NCI-H524 treated with DMSO at 0.1 percent for 48 hours (cell line): Measurements from ENCODE around the gene PRAC1.

Experiments used
- DNase-seq: peaks from one replicate; lab custom pipeline; 2025; lab: John Stamatoyannopoulos, UW

PRAC1 gene

DNA sequence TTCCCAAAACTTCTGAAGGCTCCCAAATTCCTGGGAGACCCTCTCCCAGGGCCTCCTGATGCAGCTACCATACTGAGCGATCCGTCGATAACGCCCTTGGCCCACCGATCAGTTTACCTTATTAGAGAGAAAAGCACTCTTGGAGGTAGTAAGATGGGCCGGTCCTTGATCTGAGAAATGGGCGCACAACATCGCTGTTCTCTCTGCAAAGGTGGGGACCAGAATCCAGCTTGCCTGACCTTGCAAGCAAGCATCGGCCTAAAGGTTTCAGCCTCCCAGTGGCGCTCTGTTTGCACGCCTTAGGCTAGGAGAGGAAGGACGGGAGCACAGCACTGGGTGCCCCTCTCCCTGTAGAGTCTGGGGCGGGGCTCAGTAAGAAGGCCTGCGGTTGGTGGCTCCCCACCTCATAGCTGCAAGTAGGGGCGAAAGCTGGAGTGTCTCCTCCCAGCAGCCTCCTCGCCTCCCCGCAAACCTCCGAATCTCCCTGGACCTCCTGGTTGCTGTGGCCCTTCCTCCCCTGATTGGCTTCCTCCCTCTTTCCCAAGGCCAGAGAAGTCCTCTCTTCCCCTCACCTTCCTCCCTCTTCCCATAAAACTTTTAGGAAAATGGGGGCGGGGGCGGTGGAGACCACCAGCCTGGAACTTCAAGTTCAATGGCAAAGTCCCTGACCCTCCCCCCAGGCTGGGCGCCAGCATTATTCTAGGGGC, at the start of gene PRAC1:
TSS of gene PRAC1 (minus strand) at position 318 of the 707 bp plus-strand sequence. CDS start at position 192, 126 bp downstream.
- DNase-seq, result no peak

DNA sequence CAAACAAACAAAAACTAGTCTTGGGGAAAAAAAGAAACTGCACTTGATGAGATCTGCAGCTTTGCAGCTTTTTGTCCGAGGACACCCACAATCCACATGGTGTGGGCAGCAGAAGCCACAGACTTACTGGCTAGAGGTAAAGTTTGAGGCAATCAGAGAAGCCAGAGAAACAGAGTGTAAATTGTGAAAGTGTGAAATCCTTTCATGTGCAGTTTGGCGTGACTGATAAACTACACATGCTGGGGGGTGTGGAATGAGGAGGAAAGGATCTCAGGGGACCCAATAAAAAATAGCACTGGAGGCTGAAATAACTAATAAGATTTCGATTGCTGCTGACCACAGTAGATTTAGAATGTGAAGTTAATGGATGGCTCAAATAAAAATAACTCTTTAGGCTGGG, 48.6 kb upstream of the PRAC1 start:
- no peak for DNase-seq

DNA sequence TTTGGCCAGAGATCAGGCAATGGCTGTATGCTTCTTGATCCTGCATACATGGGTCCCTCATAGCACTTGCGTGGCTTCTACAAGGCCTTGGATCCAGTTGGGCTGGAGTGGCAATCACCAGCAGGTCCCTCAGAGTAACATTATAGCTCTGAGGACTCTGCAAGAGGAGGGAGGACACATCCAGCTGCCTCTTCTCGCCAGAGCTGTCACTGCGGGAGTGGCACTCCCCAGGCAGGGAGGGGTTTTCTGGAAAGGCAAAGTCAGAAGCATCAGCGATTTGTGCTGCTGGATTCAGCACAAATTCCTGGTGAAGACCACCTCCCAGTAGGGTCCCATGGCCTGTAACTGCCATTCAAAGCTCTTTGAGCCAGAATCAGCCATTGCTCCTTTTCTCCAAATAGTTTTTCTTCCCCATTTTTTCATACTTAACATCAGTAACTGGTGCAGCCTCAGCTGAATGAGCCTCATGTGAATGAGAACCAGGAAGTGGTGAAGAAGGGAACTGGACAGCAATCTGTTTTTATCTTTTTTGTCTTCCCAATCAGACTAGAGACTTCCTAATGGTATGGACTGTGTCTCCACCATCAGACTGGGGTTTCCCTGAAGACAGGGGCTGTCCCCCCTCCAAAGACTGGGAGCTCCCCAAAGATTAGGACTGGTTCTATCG, 46.8 kb upstream of the PRAC1 start:
- no peak for DNase-seq

- no peak for DNase-seq
Observed at GRCh38 chr17:48767263-48767774, 45.0 kb upstream of the PRAC1 start.

DNA sequence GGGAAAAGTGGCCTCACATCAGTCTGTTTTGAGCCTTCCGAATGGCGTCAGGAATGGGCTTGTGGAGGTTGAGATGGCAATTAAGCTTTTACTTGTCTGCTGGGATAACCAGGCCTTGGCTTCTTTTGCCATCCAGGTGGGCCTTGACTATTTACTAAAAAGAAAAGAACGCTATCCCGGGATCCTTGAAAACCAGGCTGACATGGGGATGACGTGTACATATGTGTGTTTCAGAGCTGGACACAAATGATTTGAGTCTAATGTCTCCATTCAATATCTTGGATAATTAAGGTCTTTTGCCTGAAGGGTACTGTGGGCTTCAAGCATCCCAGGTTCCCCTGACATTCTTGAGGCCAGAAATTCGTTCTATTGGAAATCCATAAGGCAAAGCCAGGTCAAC, 38.8 kb upstream of the PRAC1 start:
- no peak for DNase-seq

DNA sequence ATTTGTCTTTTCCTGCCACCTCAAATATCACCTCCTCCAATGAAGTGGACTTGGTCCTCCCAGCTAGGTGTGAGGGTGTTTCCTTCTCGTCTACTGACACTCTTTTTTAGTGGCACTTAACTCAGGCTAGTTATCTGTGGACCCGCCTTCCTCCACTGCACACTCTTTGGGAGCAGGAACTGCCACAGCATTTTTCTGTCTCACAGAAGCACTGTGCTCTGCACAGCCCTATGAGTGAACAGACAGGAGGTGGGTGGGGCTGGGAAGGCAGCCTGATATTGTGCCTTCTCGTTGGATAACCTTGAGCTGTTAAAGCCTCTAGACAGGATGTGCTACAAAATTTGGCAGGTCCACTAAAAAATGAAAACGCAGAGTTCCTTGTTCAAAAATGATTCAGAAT, 38.1 kb upstream of the PRAC1 start:
- DNase-seq, result no peak

DNA sequence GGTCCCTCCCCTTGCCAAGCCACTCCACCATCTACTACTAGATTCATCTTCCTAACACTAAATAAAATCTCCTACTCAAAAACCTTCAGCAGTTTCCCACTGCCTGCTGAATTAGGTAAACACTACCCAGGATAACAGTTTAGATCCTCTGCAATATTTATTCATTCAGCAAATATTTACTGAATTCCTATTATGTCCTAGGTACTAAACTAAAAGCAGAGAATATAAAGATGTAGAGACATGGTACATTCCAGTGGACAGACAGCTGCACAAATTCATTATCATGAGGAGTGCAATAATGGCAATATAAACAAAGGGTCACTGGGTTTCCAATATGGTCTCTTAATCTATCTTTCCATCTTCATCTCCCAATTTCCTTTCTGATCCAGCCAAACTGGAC, 37.0 kb upstream of the PRAC1 start:
- no peak for DNase-seq

DNA sequence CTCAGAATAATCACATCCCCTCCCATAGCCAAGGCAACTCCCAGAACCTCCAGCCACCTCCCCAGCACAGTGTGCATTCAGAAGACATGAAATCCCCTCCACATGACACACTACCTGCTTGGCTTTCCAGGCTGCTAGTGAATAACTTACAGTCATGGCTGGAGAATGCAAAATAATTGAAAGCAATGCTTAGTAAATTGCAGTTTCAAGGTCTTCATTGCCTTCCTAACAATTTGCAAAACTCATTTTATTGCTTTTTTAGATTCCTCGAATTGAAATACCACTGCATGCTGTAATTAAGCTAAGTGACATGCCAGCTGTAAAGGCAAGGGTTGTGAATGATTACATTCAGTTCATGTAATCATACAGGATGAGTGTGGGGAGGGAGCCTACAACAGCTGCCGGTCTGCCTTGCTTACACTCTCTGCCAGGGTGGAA, 35.2 kb upstream of the PRAC1 start:
- no peak for DNase-seq

- DNase-seq, result no peak
Observed at GRCh38 chr17:48756830-48757251, 34.5 kb upstream of the PRAC1 start.

DNA sequence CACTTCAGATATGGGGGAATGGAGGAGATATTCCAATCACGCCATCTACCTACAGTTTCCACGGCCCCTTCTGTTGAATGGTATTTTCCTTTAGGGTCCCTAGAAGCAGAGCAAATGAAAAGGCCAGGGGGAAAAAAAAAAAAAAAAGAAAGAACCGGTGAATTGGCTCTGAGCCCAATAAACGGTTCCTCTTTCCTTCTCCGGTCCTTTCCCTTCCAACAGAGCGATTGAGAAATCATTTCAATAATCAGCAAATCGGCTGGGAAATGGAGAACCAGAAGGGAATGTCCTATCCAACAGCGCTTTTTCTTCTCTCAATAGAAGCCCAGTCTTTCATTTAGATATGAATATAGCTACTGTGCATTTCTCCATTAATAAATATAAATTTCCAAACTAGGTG, 33.0 kb upstream of the PRAC1 start:
- no peak for DNase-seq

DNA sequence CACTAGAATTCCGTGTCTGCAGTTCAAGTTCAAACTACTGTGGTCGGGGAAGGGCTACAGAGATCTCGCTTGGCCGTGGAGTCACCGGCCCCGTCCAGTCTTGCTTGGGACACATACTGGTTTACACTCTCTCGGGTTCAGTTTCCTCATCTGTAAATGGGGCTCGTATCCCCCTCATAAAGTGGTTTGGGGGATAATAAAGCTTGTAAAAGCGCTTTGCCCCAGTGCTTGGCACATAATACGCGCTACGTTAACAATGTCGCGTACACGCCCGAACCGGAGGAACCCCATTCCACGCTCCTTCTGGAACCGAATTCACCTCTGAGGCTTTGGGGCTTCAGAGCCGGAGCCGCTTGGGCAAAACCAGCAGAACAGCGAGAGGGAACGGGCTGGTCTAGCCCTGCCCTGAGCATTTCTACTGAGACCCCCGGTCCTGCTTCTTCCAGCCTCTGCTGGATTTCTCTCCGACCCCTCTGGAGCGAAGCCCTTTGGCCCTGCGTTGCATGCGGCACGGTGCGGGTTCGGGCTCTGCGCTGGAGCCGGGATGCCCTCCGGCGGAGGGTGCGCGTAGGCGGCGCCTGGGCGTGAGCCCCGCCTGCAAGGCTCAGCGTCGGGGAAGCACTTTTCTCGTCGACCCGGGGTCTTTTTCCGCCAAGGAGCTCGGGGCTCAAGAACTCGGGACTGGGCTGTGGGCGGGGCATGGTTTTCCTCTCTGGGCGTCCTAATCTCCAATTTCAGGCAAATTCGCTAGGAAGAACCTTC, 32.4 kb upstream of the PRAC1 start:
- DNase-seq, result no peak

DNA sequence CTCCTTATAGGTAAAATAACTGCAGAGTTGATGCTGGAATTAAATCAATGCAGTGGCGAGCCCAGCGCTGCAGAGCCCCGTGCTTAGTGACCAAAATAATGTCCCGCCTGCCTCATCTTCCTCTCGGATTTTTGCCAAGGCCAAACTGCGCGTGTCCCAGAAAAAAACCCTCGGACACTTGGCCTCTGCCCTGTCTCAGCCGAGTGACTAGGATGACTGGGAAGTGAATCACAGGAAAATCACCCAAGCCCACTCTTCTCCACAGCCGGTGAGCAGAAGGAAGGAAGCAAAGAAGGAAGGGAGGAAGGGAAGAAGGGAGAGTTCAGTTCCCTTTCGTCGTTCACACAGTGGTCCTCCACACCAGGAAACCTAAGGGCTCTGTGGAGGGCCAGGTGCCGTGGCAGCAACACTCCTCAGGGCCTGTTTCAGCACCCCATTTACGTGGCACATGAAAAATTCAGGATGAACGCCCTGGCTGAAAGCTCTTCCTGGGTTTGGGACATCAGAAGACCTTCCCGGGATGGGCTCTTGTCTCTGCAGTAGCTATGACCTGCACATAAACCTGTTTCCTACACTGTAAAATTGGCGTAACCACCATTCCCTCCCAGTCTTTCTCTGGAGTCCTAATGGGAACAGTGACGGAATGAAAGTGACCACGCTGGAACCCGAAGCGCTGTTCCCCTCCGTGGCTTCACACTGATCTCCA, 31.6 kb upstream of the PRAC1 start:
- DNase-seq, result no peak

- DNase-seq, result no peak
Observed at GRCh38 chr17:48752399-48753288, 30.3 kb upstream of the PRAC1 start.

DNA sequence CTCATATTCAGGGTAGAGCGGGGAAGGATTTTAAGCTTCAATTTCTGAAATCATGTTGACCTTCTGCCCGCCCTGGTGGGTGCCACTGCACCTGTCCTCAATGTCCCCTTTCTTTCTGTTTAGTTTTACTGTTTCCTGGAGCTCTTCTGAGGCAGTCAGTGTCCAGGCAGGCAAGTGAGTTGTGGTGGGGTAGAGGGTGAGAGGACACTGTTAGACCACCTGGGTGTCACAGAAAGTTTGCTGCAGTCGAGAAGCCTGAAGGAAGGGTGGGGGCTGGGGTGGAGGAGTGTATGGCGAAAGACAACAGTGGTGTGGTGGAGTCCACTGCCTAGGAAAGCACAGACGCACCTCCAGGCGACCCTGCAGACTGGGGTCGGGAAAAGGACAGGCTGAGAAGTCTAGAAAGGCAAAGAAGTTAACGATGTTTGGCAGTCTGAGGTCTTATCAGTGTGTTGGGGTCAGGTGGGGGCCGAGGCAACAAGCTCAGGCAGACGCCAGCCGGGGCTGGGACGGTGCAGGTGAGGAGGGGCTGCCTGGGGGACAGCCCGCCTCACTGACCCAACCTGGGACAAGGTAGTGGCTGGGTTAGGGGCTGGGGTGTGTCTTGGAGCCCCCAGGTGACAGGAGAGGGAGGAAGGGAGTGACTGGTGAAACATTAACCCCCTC, 29.5 kb upstream of the PRAC1 start:
- DNase-seq, result no peak

- DNase-seq, result no peak
Observed at GRCh38 chr17:48751172-48751571, 28.9 kb upstream of the PRAC1 start.

GRCh38 chr17:48749621-48750553, 27.6 kb upstream of the PRAC1 start:
- no peak for DNase-seq

DNA sequence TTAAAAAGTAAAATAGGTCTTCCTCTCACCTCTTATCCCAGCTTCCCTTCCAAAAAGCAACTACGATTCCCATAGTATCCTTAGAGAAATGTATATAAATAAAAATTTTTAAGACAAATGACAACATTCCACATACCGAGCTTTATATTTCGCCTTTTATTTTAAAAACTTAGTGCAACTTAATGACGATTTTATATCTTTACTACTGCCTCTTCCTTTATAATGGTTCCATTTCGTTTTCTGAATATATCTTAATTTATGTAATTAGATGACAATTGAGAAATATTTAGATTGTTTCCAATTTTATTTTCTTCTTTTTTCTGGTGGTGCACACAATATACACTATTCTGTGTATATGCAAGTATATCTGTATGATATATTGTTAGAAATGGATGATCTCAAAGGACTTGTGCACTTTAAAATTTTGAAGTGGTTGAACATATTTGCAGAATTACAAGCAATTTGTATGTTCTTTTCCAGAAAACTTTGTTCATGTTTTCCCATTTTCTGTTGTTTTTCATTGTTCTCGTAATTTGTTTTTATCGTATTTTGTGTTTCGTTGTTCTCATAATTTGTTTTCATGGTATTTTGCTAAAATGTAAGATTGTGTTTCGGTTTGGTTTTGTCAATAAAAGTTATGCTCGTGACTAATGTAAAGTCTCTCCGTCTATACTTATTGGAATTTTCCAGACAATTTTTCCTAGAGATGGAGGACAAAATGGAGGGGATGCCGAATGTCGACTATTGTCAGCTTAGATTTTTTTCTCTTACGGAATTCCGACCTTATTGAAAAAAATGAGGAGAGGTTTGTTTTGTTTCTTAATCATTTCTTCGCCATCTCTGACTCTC, 26.6 kb upstream of the PRAC1 start:
- DNase-seq, result no peak
